Left renal pelvis (tissue), 4 donors: Measurements from ENCODE around the gene OSER1. TPM values are rescaled to one million over a fixed set of nuclear protein-coding genes. Genes with fewer than 3 reads are reported as not detected.

ENCODE experiments used
- DNase-seq, 4 donors: peaks; one replicate each; pipeline ENCODE4 v3.0.0-alpha.2; 2013; ENCODE audit warnings: low read depth in 4 of 4, low spot score in 3 of 4
- polyA plus RNA-seq, 4 donors: library from polyadenylated mRNA; unstranded; fragments of 120-200 nt; gene quantifications; one replicate each; pipeline ENCODE4 v1.2.1, GENCODE V29; 2013; ENCODE audit not compliant: insufficient read length in 4 of 4

Gene OSER1
- polyA plus RNA-seq, 4 donors, result 40.6 to 52.0 (median 48.5) TPM

- no peak for DNase-seq
These were observed 29.0 kb downstream of the OSER1 start for GRCh38 chr20:44181611-44182010.

- peak in 1 of 4 donors; percentile 3 for DNase-seq
These were observed 29.8 kb downstream of the OSER1 start for GRCh38 chr20:44180814-44181213.

- no peak for DNase-seq
These were observed 33.6 kb downstream of the OSER1 start for GRCh38 chr20:44176833-44177534.

GRCh38 chr20:44174996-44175765 lies 35.4 kb downstream of the OSER1 start:
- no peak for DNase-seq

GRCh38 chr20:44173846-44174245 lies 36.7 kb downstream of the OSER1 start:
- DNase-seq, result no peak

GRCh38 chr20:44173116-44173515 lies 37.5 kb downstream of the OSER1 start:
- no peak for DNase-seq

- DNase-seq, result no peak
These were observed 38.0 kb downstream of the OSER1 start for GRCh38 chr20:44172572-44172950.

- no peak for DNase-seq
These were observed 38.6 kb downstream of the OSER1 start for GRCh38 chr20:44171775-44172571.

GRCh38 chr20:44170816-44171410 lies 39.7 kb downstream of the OSER1 start:
- DNase-seq, result no peak

- DNase-seq, result no peak
These were observed 42.8 kb downstream of the OSER1 start for GRCh38 chr20:44167736-44168135.

- no peak for DNase-seq
These were observed 44.1 kb downstream of the OSER1 start for GRCh38 chr20:44166477-44166876.

- no peak for DNase-seq
These were observed 44.6 kb downstream of the OSER1 start for GRCh38 chr20:44166008-44166407.

- no peak for DNase-seq
These were observed 50.4 kb downstream of the OSER1 start for GRCh38 chr20:44160133-44160532.

GRCh38 chr20:44159711-44160110 lies 50.9 kb downstream of the OSER1 start:
- DNase-seq, result no peak

- DNase-seq, result no peak
These were observed 51.4 kb downstream of the OSER1 start for GRCh38 chr20:44159125-44159524.

- DNase-seq, result no peak
These were observed 53.5 kb downstream of the OSER1 start for GRCh38 chr20:44157061-44157460.

- DNase-seq, result no peak
These were observed 56.0 kb downstream of the OSER1 start for GRCh38 chr20:44154521-44155001.

- DNase-seq, result no peak
These were observed 56.9 kb downstream of the OSER1 start for GRCh38 chr20:44153636-44154043.

- no peak for DNase-seq
These were observed 58.8 kb downstream of the OSER1 start for GRCh38 chr20:44151621-44152416.

- DNase-seq, result no peak
These were observed 64.3 kb downstream of the OSER1 start for GRCh38 chr20:44146272-44146671.
